Skeletal muscle cell (primary cell): ENCODE results near the gene RBM47.
A peak's percentile ranks its signal among the peaks of the same experiment; 100 is the strongest.

ENCODE experiments used
- DNase-seq: peaks from one replicate; pipeline ENCODE4 v3.0.0-alpha.2; 2010; ENCODE audit warnings: low read depth
- H3K4me3 ChIP-seq: 2 replicates; pipeline ENCODE4 v1.5.1; 2011; ENCODE audit warnings: low read depth, mild to moderate bottlenecking, control low read depth, low read length, moderate library complexity

The RBM47 gene

DNA sequence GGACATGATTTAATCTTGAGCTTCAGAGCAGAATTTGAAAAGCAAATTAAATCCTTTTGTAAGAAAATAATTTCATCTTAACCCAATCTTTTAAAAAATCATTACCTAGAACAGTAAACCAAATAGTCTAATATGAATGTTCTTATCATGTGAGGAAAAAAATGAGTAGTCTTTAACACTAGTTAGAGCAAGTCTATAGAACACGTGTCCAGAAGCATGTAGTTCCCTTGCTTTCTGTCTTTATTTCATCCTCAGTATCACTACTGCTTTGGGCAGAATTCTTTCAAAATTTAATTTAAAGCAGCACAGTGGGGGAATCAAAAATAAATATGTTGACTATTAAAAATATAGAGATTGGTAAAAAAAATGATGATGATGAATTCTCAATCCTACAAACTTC is 2.1 kb downstream of the RBM47 start:
- H3K4me3 ChIP-seq: no peak overlapping the region
- no peak for DNase-seq

DNA sequence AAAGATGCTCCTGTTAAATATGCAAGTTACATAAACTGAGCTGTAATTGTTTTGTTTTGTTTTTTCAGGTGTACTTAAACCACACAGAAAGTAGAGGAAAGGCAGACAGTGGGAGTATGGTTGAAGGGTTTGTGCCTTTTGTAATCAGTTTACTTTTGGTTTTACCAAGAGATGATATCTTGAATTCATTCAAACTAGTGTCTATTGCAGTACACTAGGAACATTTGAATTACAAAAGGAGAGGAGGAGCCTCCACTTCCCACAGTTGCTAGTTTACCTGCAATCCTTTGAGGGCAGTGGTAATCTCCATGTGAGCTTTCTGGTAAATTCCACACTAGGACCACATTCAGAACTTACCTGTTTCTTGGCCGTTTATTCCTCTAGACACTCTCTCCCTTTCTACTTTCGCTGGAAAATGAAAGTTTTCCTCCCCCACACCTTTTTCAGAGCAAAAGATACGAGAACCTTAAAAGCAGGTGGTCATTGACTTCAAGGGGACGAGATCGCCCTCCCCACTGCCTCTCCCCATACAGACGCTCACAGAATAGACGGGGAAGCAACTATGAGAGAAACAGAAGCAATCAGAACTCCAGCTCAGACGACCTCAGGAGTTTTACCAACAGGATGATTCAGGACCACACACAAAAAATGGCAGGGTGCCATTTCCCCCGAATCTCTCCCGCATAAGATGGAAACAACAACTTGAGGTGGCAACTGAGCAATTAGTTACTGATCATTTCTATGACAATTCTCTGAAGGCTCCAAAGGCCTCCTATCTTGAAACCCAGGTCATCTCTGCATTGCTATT is 3.3 kb downstream of the RBM47 start:
- H3K4me3 ChIP-seq: no peak overlapping the region
- no peak for DNase-seq

DNA sequence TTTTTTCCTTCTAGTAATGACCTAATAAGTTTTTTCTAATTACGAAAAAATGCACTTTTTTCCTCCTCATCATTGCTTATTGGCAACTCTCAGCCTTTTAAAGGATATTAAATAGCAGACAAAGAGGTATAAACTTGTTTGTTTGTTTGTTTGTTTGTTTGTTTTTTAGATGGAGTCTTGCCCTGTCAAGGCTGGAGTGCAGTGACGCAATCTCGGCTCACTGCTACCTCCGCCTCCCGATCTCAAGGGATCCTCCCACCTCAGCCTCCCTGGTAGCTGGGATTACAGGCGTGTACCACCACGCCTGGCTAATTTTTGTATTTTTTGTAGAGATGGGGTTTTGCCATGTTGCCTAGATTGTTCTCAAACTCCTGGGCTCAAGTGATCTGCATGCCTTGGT is 6.0 kb downstream of the RBM47 start:
- H3K4me3 ChIP-seq: no peak overlapping the region
- DNase-seq: no peak

DNA sequence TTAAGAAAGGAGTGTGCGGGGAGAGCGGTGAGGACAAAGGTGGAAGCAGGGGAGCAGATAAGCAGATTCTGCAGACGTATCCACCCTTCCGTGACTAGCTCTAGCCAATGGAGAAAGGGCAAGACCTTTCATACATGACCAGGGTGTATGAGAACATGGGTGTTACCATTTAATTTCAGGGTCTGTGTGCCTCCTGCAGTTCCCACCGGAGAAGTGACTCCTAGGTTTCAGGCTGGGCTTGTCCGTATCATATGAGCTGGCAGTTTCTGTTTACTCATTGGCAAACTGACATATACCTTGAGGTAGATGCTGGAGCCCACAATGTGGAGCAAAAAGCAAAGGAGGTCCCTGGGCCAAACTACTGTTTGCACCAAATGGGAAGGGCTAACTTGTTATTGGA is 6.8 kb downstream of the RBM47 start:
- no peak overlapping the region for H3K4me3 ChIP-seq
- no peak for DNase-seq

DNA sequence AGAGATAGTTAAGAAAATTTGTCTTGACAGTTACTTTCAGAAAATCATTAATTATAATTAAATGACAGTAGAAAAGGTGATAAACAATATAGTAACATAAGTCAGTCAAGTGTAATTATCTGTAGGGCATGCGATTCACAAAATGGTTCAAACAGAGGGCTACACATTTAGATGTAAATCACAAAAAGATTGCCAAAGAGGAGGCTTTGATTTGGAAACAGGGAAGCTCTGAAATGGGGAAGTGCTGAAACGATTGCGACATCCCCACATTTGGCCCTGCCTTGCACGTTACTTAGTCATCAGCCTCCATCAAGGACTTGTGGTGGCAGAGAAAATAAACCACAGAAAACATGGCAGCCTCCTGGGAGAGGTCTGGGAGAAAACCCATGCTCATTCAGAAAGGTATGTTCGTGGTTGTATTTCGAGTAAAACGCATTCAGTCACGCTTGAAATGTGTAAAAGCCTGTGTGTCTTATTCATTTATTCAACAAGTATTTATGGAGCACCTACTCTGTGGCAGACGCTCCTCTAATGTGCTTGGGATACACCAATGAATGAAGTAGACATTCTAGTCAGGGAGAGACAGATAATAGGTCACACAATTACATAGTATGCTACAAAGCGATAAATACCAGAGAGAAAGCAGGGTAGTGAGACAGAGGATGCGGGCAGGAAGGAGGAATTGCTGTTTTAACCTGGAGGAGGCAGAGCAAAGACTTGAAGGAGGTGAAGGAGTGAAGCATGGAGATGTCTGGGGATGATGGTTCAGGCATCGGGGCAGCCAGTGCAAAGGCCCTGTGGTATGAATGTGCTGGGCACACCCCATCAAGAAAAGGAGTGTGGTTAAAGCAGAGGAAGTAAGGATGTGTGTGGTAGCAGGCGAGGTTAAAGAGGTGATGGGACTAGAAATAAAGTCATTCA is 7.8 kb downstream of the RBM47 start:
- H3K4me3 ChIP-seq: no peak overlapping the region
- DNase-seq: peak; percentile 98

DNA sequence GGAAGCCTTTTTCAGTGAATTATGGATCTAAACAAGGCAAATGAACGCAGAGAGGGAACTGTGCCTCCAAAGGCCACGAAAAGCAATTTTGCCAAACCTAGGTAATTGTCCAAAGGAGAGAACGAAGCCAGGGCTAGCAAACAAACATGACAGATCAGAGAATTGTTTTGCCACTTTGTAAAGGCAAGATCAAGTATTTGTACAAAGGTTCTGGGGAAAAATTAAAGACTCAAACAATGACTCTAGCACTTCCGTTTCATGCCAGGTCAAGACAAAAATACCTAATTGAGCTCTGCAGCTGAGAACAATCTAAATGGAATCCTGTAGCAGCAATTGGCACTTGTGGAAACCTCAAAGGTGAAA is 8.5 kb downstream of the RBM47 start:
- H3K4me3 ChIP-seq: no peak overlapping the region
- no peak for DNase-seq

DNA sequence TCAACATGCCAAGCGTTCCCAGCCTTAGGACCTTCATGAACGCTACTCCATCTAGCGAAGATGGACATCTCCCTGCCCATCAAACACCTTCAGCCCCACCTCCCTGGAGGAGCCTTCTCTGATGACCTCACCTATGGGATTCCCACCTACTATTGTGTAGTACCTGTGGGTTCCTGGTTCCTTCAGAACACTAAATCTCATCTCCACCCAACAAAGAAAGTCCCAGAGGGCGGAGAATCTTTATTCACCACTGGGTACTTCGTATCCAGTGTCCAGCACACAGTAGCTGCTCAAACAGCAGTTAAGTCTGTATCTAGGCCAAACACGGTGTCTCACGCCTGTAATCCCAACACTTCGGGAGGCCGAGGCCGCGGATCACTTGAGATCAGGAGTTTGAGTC is 10.1 kb downstream of the RBM47 start:
- H3K4me3 ChIP-seq: no peak overlapping the region
- no peak for DNase-seq

DNA sequence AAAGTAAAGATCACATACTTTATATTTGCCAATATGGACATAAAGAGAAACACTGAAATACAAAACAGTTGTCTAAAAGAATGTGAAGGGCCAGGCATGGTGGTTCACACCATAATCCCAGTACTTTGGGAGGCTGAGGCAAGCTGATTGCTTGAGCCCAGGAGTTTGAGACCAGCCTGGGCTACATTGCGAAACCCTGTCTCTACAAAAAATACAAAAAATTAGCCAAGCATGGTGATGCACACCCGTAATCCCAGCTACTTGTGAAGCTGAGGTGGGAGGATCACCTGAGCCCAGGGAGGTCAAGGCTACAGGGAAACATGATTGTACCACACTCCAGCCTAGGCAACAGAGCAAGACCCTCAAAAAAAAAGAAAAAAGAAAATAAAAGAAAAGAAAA is 11.8 kb downstream of the RBM47 start:
- H3K4me3 ChIP-seq: no peak overlapping the region

DNA sequence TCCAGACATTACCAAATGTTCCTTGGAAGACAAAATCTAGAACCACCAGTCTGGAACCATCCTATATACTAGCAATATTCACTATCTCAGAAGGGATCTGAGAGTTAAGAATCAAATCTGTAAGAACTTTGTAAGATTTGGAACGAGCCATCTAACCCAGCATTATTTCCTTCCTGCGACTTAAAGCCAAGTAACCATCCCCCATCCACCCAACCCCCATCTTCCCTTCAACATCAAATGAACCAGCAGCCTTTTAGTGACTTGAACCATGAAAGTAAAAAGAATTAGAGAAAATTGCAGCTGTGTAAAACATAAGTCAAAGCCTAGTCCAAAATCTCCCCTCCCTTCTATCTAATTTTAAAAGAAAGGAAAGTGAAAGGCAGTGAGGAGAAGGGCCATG is 15.6 kb downstream of the RBM47 start:
- H3K4me3 ChIP-seq: no peak overlapping the region
- no peak for DNase-seq

More for the DNA sequence above, 11.8 kb downstream of the RBM47 start:
- no peak for DNase-seq

DNA sequence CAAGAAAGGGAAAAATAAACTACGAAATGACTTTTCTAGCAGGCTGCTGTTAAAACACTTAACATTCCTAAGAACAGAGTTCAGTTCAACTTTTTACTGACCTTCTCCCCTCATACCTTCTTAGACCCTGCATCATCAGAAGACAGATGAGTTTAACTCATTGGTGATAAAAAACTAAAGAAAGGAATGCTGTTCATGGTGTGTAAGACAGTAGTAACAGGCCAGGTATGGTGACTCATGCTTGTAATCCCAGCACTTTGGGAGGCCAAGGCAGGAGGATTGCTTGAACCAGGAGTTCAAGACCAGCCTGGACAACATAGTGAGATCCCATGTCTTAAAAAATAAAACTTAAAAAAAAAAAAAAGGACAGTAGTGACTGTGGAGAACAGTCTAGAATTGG is 16.2 kb downstream of the RBM47 start:
- no peak for DNase-seq
- no peak overlapping the region for H3K4me3 ChIP-seq

DNA sequence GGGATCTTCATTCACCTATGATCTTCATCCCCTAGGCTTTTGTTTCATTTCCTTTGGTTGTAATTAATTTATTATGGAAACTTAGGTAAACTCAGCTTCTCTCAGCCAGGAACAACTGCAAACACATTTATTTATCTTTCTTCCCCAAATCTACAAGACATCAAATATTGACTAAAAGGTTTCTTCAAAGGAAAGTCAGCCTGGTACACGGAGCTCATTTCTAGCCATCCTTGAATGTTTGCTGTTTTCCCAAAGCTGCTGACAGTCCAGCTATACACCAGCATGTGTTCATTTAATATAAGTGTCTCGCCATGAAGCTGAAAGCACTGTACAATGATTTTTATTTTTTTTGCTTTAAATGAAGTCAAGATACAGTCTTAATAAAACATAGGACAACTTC is 16.8 kb downstream of the RBM47 start:
- no peak overlapping the region for H3K4me3 ChIP-seq
- no peak for DNase-seq

DNA sequence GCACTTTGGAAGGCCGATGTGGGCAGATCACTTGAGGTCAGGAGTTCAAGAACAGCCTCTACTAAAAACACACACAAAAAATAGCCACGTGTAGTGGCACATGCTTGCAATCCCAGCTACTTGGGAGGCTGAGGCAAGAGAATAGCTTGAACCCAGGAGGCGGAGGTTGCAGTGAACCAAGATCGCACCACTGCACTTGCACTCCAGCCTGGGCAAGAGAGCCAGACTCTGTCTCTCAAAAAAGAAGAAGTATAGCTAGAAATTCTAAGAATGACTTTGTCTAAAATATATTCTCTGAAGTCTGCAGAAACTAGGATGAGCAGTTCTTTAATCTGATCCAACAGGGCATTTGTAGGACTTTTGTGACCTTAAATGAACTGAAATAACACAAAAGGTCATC is 17.4 kb downstream of the RBM47 start:
- no peak overlapping the region for H3K4me3 ChIP-seq
- DNase-seq: no peak

DNA sequence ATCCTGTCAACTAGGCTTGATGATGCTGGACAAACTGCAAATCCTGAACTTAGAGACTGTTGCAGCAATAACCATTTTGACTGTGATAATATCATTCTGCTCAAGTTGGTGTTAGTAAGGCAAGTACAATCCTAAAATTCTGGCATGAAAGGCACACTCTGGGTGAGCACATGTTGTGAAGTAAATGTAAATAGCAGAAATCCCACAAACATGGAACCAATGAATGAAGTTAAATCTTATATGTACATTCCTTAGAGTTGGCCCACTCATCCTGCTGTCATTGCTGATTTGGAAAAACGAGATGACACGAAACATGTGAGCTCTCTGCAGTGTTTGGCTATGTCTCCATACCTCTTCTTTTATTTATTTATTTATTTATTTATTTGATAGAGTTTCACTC is 21.0 kb downstream of the RBM47 start:
- no peak overlapping the region for H3K4me3 ChIP-seq
- no peak for DNase-seq

DNA sequence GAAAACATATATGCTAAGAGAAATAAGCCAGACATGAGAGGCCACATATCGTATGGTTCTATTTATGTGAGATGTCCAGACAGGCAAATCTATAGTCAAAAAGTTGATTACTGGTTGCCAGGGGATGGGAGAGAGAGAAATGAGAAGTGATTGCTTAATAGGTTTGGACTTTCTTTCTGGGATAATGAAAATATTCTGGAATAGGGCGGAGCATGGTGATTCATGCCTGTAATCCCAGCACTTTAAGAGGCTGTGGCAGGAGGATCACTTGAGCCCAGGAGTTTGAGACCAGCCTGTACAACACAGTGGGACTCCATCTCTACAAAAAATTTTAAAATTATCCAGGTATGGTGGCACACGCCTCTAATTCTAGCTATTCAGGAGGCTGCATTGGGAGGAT is 22.4 kb downstream of the RBM47 start:
- no peak for DNase-seq
- no peak overlapping the region for H3K4me3 ChIP-seq

DNA sequence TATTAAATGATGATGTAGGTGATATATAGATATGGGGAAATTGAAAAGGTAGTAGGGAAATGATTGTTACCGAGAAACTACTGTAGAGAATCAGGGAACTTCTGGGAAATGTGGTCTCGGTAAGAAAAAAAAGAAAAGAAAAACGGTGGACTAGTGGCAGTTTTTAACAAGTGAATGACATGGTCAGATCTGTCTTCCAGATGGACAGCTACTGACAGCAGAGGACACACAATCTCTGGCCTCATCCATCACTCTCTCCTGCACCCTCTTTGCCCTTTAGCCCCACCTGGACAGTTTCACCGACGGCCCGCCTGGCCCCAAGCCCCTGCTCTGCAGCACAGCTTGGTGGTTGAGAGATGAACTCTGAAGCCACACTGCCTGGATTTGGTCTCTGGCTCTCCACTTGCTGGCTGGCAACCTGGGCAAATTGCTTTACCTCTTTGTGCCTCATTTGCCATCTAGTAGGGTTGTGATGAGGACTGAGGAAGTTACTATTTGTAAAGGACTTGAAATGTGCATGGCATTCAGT is 23.4 kb downstream of the RBM47 start:
- H3K4me3 ChIP-seq: no peak overlapping the region
- DNase-seq: no peak

DNA sequence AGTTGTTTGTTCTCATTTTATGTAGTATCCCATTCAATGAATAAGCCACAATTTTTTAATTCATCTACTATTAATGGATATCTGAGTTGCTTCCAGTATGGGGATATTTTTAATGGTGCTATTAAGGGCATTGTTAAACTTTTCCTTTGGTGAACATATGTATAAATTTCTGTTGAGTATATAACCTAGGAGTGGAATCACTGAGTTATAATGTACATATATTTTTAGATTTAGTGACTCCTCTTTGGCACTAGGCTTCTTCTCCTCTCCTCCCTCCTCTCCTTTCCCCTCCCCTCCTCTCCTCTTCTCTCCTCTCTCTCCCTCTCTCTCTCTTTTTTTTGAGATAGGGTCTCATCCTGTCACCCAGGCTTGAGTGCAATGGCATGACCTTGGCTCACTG is 26.4 kb downstream of the RBM47 start:
- no peak overlapping the region for H3K4me3 ChIP-seq
- no peak for DNase-seq

DNA sequence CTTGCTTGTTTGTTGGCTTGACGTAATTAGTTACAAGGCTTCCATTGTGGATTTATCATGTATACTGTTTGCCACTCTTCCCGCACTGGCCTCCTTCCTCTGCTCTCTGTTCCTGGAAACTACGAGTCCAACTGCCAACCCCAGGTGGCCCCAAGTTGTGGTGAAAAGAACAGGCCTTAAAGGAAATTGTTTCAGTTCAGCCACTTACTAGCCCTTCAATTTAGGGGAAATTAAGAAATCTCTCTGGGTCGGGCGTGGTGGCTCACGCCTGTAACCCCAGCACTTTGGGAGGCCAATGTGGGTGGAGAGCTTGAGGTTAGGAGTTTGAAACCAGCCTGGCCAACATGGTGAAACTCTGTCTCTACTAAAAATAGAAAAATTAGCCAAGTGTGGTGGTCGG is 28.0 kb downstream of the RBM47 start:
- DNase-seq: no peak

DNA sequence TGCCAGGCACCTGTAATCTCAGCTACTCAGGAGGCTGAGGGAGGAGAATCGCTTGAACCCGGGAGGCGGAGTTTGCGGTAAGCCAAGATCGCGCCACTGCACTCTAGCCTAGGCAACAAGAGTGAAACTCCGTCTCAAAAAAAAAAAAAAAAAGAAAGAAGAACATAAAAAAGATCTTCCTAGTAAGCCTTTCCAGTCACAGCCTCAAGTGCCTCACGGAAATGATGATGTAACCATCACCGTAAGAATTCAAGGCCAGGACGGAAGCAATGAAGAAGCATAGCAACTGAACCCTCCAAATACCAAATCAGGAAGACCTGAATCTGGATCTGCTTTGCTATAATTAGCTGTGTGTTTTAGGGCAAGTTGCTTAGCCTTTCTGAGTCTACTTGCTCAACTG is 28.8 kb downstream of the RBM47 start:
- DNase-seq: no peak
- H3K4me3 ChIP-seq: no peak overlapping the region

More for the DNA sequence above, 28.0 kb downstream of the RBM47 start:
- H3K4me3 ChIP-seq: no peak overlapping the region

DNA sequence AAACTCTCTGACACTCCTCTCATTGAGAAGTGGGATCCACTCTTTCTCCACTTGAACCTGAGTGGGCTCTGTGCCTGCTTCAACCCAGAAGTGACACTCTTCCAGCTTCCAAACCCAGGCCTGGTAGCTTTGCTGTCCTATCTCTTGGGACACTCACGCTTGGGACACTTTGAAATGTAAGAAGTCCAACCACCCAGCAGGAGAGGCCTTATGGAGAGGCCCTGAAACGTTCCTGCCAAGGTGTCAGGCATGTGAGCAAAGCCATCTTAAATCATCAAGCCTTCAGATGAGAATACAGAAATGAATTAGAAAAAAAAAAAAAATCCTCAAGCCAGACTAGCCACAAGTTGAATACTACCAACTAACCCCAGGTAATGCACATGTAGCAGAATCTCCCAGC is 30.2 kb downstream of the RBM47 start:
- no peak overlapping the region for H3K4me3 ChIP-seq
- no peak for DNase-seq

DNA sequence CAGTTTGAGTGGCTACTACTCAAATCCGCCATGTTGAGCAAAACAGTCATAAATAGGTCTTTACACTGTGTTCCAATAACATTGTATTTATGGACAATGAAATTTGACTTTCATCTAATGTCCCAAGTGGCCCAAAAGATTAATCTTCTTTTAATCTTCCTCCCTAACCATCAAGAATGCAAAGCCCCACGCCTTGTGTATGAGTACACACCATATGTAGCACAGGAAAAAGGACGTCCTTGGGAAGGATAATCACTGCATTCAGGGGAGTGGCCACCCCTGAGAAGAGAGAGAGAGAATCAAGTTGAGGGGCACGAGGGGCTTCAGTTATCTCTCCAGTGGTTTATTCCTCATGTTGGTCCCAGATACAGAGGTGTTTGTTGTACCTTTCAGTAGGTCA is 33.1 kb downstream of the RBM47 start:
- no peak overlapping the region for H3K4me3 ChIP-seq
- no peak for DNase-seq

DNA sequence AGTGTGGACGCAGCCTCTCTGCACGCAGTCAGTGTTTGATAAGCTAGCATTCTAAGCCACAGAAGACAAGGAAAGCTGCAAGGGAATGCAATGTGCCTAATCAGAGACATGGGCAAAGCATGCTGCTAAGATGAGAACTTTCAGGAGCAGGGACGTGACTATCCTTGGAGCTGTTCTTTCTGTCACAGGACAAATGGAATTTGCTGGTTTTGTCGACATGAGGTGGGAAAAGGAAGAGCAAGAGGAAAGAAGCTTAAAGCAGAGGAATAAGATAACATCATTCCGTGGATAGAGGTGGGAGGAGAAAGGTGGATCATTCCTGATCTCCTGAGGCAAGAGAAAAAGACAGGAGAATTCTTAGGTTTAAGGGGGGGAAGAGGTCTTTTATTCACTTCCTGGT is 33.7 kb downstream of the RBM47 start:
- H3K4me3 ChIP-seq: no peak overlapping the region
- DNase-seq: no peak
